ENCODE data around the gene DDX31.

DNA sequence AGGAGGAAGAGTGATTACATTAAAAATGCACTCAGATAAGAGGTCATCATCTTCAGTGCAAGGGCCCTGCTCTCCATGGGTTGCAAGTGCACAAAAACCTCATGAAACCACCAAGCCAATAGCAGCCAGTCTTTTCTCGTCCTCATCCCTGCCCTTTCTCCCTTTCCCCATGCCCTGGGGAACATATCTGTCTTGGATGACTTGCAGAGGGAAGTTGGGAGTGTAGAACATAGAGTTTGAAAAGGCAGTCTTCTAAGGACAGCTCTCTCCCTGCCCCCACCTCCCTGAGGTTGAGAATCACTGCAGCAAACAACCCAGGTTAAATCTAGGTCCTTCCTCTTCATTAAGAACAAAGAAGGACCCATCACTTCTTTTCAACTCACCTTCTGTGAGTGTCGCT lies 22.0 kb downstream of the DDX31 start:
- TF ChIP-seq, protein P1, sequence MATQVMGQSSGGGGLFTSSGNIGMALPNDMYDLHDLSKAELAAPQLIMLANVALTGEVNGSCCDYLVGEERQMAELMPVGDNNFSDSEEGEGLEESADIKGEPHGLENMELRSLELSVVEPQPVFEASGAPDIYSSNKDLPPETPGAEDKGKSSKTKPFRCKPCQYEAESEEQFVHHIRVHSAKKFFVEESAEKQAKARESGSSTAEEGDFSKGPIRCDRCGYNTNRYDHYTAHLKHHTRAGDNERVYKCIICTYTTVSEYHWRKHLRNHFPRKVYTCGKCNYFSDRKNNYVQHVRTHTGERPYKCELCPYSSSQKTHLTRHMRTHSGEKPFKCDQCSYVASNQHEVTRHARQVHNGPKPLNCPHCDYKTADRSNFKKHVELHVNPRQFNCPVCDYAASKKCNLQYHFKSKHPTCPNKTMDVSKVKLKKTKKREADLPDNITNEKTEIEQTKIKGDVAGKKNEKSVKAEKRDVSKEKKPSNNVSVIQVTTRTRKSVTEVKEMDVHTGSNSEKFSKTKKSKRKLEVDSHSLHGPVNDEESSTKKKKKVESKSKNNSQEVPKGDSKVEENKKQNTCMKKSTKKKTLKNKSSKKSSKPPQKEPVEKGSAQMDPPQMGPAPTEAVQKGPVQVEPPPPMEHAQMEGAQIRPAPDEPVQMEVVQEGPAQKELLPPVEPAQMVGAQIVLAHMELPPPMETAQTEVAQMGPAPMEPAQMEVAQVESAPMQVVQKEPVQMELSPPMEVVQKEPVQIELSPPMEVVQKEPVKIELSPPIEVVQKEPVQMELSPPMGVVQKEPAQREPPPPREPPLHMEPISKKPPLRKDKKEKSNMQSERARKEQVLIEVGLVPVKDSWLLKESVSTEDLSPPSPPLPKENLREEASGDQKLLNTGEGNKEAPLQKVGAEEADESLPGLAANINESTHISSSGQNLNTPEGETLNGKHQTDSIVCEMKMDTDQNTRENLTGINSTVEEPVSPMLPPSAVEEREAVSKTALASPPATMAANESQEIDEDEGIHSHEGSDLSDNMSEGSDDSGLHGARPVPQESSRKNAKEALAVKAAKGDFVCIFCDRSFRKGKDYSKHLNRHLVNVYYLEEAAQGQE (IDR thresholded peaks at IDR 0.05; ENCODE audit: insufficient read depth in 1 of 2, low read depth in 2 of 2, low read length in 2 of 2): no peak
- TF ChIP-seq POLR2AphosphoS5 (IDR thresholded peaks at IDR 0.05; ENCODE audit: low read depth, low read length) (no peak), SIN3A (IDR thresholded peaks at IDR 0.05; ENCODE audit: borderline replicate concordance, insufficient read depth, low read length) (no peak)
